ENCODE results near the gene SLC35G6.

GRCh38 chr17:7512105-7512504 is 30.9 kb downstream of the SLC35G6 start:
- TF ChIP-seq CTCF (IDR thresholded peaks at IDR 0.05) (no peak), POLR2A (IDR thresholded peaks at IDR 0.05) (no peak)

Measured in ovary (tissue), 3 donors.